GM12878 (cell line): ENCODE measurements around the gene FGF14.

ENCODE experiments used
- IKZF2 ChIP-seq, 2 experiments: fragments of 450-650 bp; IDR thresholded peaks; 2 replicates each; pipeline ENCODE4 v1.6.1; 2017; ENCODE audit warnings: mild to moderate bottlenecking in 2 of 2, moderate library complexity in 2 of 2
- TF ChIP-seq, protein P1 (sequence below): IDR thresholded peaks from 2 replicates; pipeline ENCODE4 v1.6.1; 2012; ENCODE audit warnings: low read depth, low read length, improper control_type of control experiment

DNA sequence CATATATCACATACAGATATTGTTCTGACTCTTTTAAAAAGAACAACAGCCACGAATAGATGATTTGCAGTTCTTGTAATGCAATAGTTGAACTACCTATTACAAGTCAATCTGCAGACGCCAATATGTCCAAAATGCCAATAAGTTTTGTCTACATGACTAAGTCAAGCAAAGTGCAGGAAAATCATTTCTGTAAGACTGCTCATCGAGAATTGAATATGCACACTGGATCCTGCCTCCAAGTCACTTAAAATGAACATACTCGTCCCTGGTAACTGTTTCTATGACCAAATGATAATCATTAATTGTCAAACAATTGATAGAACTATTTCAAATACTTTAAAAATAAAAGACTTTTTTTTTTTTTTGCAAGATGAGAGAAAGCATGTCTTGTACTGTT is 573.7 kb downstream of the FGF14 start:
- TF ChIP-seq IKZF2 (IDR thresholded peaks at IDR 0.05), result no peak
- TF ChIP-seq, protein P1, sequence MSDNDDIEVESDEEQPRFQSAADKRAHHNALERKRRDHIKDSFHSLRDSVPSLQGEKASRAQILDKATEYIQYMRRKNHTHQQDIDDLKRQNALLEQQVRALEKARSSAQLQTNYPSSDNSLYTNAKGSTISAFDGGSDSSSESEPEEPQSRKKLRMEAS, result no peak
